Erythroblast (primary cell): ENCODE measurements around the gene CTNNA1.

Source experiments
- GATA1 ChIP-seq: IDR thresholded peaks from 2 replicates; pipeline ENCODE4 v1.6.1; 2011; ENCODE audit warnings: low read depth, mild to moderate bottlenecking, control low read depth, low read length, moderate library complexity
- POLR2A ChIP-seq: IDR thresholded peaks from 2 replicates; pipeline ENCODE4 v1.6.1; 2011; ENCODE audit warnings: mild to moderate bottlenecking, low read length

DNA sequence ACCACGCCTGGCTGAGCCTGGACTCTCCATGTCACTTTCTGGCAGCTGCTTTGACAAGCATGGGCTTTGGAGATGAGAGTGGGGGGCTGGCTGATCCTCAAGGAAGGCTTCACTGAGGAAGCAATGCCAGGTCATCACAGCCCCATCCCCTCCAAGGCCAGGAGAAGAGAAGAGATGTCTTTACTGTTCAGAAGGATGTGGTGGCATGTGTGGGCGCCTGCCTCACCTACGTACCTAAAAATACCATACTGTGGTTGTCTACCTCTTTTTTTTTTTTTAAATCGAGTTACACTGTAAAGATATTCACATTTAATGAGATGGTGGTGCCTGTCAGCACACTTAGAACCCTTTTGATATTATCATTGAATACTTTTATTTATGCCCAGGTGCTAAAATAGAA lies 26.4 kb upstream of the CTNNA1 start:
- TF ChIP-seq POLR2A: no peak
- no peak for TF ChIP-seq GATA1
